ENCODE results near the gene KIAA0232. TPM values are rescaled to one million over a fixed set of nuclear protein-coding genes. Genes with fewer than 3 reads are reported as not detected.

Gene KIAA0232
- total and polyA plus RNA-seq, 9 of the 15 experiments (the other 6 are each of a cell fraction or from before 2014, with no cell fraction given) = 3.5 to 17.4 (median 13.0) TPM

- peak overlapping the region; percentile 36 to 86; a peak in 3 of 4 replicates for H3K9ac ChIP-seq (ENCODE audit: insufficient read depth in 1 of 2, low read depth in 2 of 2, low read length in 2 of 2)
- BruUV-seq (replicated peaks) = no TSS peak
- H3K36me3 ChIP-seq (ENCODE audit: control insufficient read depth, insufficient read depth, low read length) = no peaks in the 10 kb centered on the region
- intact Hi-C loops (cut with micrococcal nuclease) (no loop called here), in situ Hi-C loops (cut with MboI) (loop anchor here (5.0 kb wide), 1 partner anchor 46 kb away; no protein-coding TSS in a partner anchor)
- ATAC-seq (peak; percentile 57), FAIRE-seq (peak; percentile 90), DNase-seq (ENCODE audit: extremely low read depth in 1 of 4, low spot score in 3 of 4) (peak in 1 of 4 experiments; percentile 50)
- H3K9me3 ChIP-seq (replicated peaks; ENCODE audit: control insufficient read depth, insufficient read depth, low read depth, low read length) = no peaks in the 10 kb centered on the region
- no peak overlapping the region for H3K4me3 ChIP-seq
- ChIA-PET POLR2A (interaction anchor here (0.6 to 3.3 kb wide), 7 partner anchors 8 to 302 kb away, joined by 3 to 30 read pairs (median 4); partner anchors contain the start of gene KIAA0232), CTCF (ENCODE audit: low intra/inter-chr PET ratio) (no interaction called here)
- no peak overlapping the region; the same call in 2 of the 3 replicates for H3K27ac ChIP-seq (ENCODE audit: extremely low read depth, low read depth, low read length)
- H3K4me1 ChIP-seq (replicated peaks in 1 of 2; ENCODE audit: control insufficient read depth in 2 of 2, insufficient read depth in 2 of 2, low read length in 2 of 2) = peaks cover 14 to 22% of the 10 kb centered on the region in 2 experiments
- peak overlapping the region; percentile 59 for H3K4me2 ChIP-seq (ENCODE audit: insufficient read depth, low read length)
- H3K27me3 ChIP-seq (ENCODE audit: control insufficient read depth in 2 of 2, insufficient read depth in 2 of 2, low read length in 2 of 2) = 0 out of 5 replicates have a peak, but pooled peaks cover 0 to 8% of the 10 kb centered on the region in 2 experiments
- H3K9me1 ChIP-seq (ENCODE audit: control insufficient read depth, insufficient read depth, low read length) = no peaks in the 10 kb centered on the region
- WGBS (ENCODE audit: insufficient coverage, low coverage, missing lambda C conversion rate) = 7% methylated on average over 4 of the region's 4 CpGs
- H3K79me2 ChIP-seq (ENCODE audit: control insufficient read depth, insufficient read depth, low read length) = no peaks in the 10 kb centered on the region
- no peaks in the 10 kb centered on the region for H4K20me1 ChIP-seq (replicated peaks; ENCODE audit: control insufficient read depth, insufficient read depth, low read length)
- H2AFZ ChIP-seq (ENCODE audit: low read depth, low read length) = peak overlapping the region; percentile 89
- TF ChIP-seq MBD1 (CRISPR knock-in tag; IDR thresholded peaks at IDR 0.05) (no peak), FOSL1 (tag; conservative IDR thresholded peaks at IDR 0.05) (peak; percentile 82), ZNF431 (CRISPR knock-in tag; IDR thresholded peaks at IDR 0.05) (no peak), SMARCA5 (IDR thresholded peaks at IDR 0.05) (peak; percentile 74; the same call in 1 of the 2 replicates), ZFP36 (IDR thresholded peaks at IDR 0.05; ENCODE audit: low read depth, low read length, partially characterized antibody) (peak; percentile 83), IRF2 (CRISPR knock-in tag; IDR thresholded peaks at IDR 0.05) (no peak), HNRNPUL1 (IDR thresholded peaks at IDR 0.05; ENCODE audit: low read length) (no peak), E2F6 (IDR thresholded peaks at IDR 0.05; ENCODE audit: borderline replicate concordance in 1 of 2, extremely low read depth in 1 of 2, insufficient read depth in 1 of 2, insufficient read length in 1 of 2, low read depth in 1 of 2, low read length in 1 of 2, poor library complexity in 1 of 2, severe bottlenecking in 1 of 2) (no peak), RBM25 (IDR thresholded peaks at IDR 0.05; ENCODE audit: low read depth, low read length, severe bottlenecking) (no peak), PYGO2 (tag; IDR thresholded peaks at IDR 0.05) (no peak), CTCF (IDR thresholded peaks at IDR 0.05 in 2 of 3, conservative IDR thresholded peaks at IDR 0.05 in 1 of 3; ENCODE audit: insufficient read depth in 2 of 3, low read depth in 1 of 3, low read length in 3 of 3) (no peak), MCM2 (IDR thresholded peaks at IDR 0.05; ENCODE audit: low read depth) (no peak)
- TF ChIP-seq, protein P1, sequence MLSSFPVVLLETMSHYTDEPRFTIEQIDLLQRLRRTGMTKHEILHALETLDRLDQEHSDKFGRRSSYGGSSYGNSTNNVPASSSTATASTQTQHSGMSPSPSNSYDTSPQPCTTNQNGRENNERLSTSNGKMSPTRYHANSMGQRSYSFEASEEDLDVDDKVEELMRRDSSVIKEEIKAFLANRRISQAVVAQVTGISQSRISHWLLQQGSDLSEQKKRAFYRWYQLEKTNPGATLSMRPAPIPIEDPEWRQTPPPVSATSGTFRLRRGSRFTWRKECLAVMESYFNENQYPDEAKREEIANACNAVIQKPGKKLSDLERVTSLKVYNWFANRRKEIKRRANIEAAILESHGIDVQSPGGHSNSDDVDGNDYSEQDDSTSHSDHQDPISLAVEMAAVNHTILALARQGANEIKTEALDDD (IDR thresholded peaks at IDR 0.05) = no peak
- TF ChIP-seq, protein P2, sequence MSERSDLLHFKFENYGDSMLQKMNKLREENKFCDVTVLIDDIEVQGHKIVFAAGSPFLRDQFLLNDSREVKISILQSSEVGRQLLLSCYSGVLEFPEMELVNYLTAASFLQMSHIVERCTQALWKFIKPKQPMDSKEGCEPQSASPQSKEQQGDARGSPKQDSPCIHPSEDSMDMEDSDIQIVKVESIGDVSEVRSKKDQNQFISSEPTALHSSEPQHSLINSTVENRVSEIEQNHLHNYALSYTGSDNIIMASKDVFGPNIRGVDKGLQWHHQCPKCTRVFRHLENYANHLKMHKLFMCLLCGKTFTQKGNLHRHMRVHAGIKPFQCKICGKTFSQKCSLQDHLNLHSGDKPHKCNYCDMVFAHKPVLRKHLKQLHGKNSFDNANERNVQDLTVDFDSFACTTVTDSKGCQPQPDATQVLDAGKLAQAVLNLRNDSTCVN (CRISPR knock-in tag; IDR thresholded peaks at IDR 0.05) = no peak
Measured at GRCh38 chr4:6768539-6768905, 14.0 kb upstream of the KIAA0232 start.

All from K562 (cell line).